Trophoblast cell (in vitro differentiated cells and primary cell): Measurements from ENCODE around the gene RRBP1.
A peak's percentile ranks its signal among the peaks of the same experiment; 100 is the strongest.

Experiments used
- DNase-seq, 2 donors: peaks; one replicate each; pipeline ENCODE4 v3.0.0-alpha.2; 2016
- H2AFZ ChIP-seq: 2 replicates; pipeline ENCODE4 v1.6.1; 2013; ENCODE audit warnings: low read length, moderate library complexity, mild to moderate bottlenecking; ENCODE audit not compliant: insufficient read depth, poor library complexity
- H2AK5ac ChIP-seq: 2 replicates; pipeline ENCODE4 v1.6.1; 2013; ENCODE audit warnings: mild to moderate bottlenecking, low read length
- H2BK120ac ChIP-seq: 2 replicates; pipeline ENCODE4 v1.6.1; 2013; ENCODE audit warnings: low read length, mild to moderate bottlenecking, moderate library complexity; ENCODE audit not compliant: insufficient read depth, poor library complexity
- H2BK12ac ChIP-seq: 2 replicates; pipeline ENCODE4 v1.6.1; 2013; ENCODE audit warnings: mild to moderate bottlenecking, low read length, moderate library complexity
- H2BK5ac ChIP-seq: 2 replicates; pipeline ENCODE4 v1.6.1; 2013; ENCODE audit warnings: low read length, low read depth, moderate library complexity, mild to moderate bottlenecking; ENCODE audit not compliant: poor library complexity
- H3K14ac ChIP-seq: 2 replicates; pipeline ENCODE4 v1.6.1; 2013; ENCODE audit warnings: mild to moderate bottlenecking, low read length
- H3K18ac ChIP-seq: 2 replicates; pipeline ENCODE4 v1.6.1; 2013; ENCODE audit warnings: mild to moderate bottlenecking, low read length
- H3K23ac ChIP-seq: 2 replicates; pipeline ENCODE4 v1.6.1; 2013; ENCODE audit warnings: low read length
- H3K27ac ChIP-seq: 2 replicates; pipeline ENCODE4 v1.5.1; 2013; ENCODE audit warnings: low read depth, mild to moderate bottlenecking, inconsistent platforms, low read length, moderate library complexity
- H3K27me3 ChIP-seq: 2 replicates; pipeline ENCODE4 v1.6.1; 2013; ENCODE audit warnings: inconsistent platforms, mild to moderate bottlenecking, low read length, moderate library complexity; ENCODE audit not compliant: insufficient read depth
- H3K36me3 ChIP-seq, 2 experiments: 1 replicate in 1 of 2; 2 replicates in 1 of 2; pipeline ENCODE4 v1.6.1; 2013; ENCODE audit warnings: low read length in 2 of 2, mild to moderate bottlenecking in 2 of 2, moderate library complexity in 1 of 2; ENCODE audit not compliant: insufficient read depth in 2 of 2, control insufficient read depth in 1 of 2
- H3K4ac ChIP-seq: 2 replicates; pipeline ENCODE4 v1.6.1; 2013; ENCODE audit warnings: low read depth, mild to moderate bottlenecking, low read length, moderate library complexity
- H3K4me1 ChIP-seq, 2 experiments: 1 replicate in 1 of 2; 2 replicates in 1 of 2; pipeline ENCODE4 v1.6.1; 2013; ENCODE audit warnings: low read length in 2 of 2, mild to moderate bottlenecking in 2 of 2, moderate library complexity in 1 of 2; ENCODE audit not compliant: insufficient read depth in 2 of 2, control insufficient read depth in 1 of 2
- H3K4me2 ChIP-seq: 2 replicates; pipeline ENCODE4 v1.6.1; 2013; ENCODE audit warnings: inconsistent platforms, mild to moderate bottlenecking, low read length, moderate library complexity
- H3K4me3 ChIP-seq: 2 replicates; pipeline ENCODE4 v1.5.1; 2013; ENCODE audit warnings: mild to moderate bottlenecking, low read depth, low read length, inconsistent platforms
- H3K79me1 ChIP-seq: one replicate; pipeline ENCODE4 v1.6.1; 2013; ENCODE audit warnings: low read length
- H3K79me2 ChIP-seq: 2 replicates; pipeline ENCODE4 v1.6.1; 2013; ENCODE audit warnings: low read length, mild to moderate bottlenecking; ENCODE audit not compliant: control insufficient read depth, insufficient read depth, poor library complexity
- H3K9ac ChIP-seq: 2 replicates; pipeline ENCODE4 v1.6.1; 2013; ENCODE audit warnings: mild to moderate bottlenecking, low read length
- H3K9me3 ChIP-seq: 2 replicates; pipeline ENCODE4 v1.6.1; 2013; ENCODE audit warnings: low read depth, mild to moderate bottlenecking, control low read depth, inconsistent platforms, low read length; ENCODE audit not compliant: insufficient read depth
- H4K12ac ChIP-seq: 2 replicates; pipeline ENCODE4 v1.6.1; 2013; ENCODE audit warnings: low read depth, mild to moderate bottlenecking, low read length, moderate library complexity
- H4K8ac ChIP-seq: 2 replicates; pipeline ENCODE4 v1.6.1; 2013; ENCODE audit warnings: low read depth, mild to moderate bottlenecking, low read length, moderate library complexity
- H4K91ac ChIP-seq: one replicate; pipeline ENCODE4 v1.6.1; 2013; ENCODE audit warnings: low read depth, mild to moderate bottlenecking, low read length, moderate library complexity
- WGBS: extraction: QIAGEN DNeasy Blood & Tissue Kit; methylation state at CpG from one replicate; pipeline ENCODE4 v1.1.7; 2013; ENCODE audit warnings: missing lambda C conversion rate; ENCODE audit not compliant: insufficient read length, insufficient coverage; ENCODE audit errors: extremely low coverage; 5-methylcytosine and 5-hydroxymethylcytosine counted together

The RRBP1 gene

DNA sequence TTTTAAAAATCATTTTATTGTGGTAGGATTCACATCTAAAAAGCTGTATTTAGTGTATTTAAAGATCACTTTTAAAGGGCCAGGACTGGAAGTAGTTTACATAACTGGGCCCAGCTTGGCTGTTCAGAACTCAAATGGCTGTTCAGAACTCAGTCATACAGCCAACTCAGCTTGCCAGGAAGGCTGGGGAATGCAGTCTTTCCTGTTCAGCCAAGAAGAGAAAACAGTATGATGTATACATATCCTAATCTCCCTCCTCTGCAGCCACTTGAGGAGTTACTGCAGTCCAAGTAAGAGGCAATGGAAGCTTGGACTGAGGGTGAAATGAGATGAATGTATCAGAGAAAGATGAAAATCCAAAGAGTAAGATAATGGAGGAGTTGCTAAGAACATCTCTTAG, 87.6 kb downstream of the RRBP1 start:
- H2BK12ac ChIP-seq: no peak overlapping the region
- H3K4ac ChIP-seq: no peak overlapping the region
- H3K4me1 ChIP-seq: peaks cover 3 to 16% of the 10 kb centered on the region in 2 experiments
- H3K27me3 ChIP-seq: no peaks in the 10 kb centered on the region
- no peak overlapping the region for H2AFZ ChIP-seq
- no peak overlapping the region for H3K14ac ChIP-seq
- H3K79me1 ChIP-seq: peaks cover 3% of the 10 kb centered on the region
- no peaks in the 10 kb centered on the region for H3K9me3 ChIP-seq
- peak overlapping the region; percentile 81 for H3K27ac ChIP-seq
- H3K36me3 ChIP-seq: peaks cover 8 to 9% of the 10 kb centered on the region in 2 experiments
- H2BK5ac ChIP-seq: no peak overlapping the region
- H2BK120ac ChIP-seq: no peak overlapping the region
- no peak overlapping the region for H4K12ac ChIP-seq
- no peak overlapping the region for H2AK5ac ChIP-seq
- H3K4me2 ChIP-seq: peak overlapping the region; percentile 55
- H3K9ac ChIP-seq: no peak overlapping the region
- no peak overlapping the region for H3K23ac ChIP-seq
- H3K18ac ChIP-seq: no peak overlapping the region
- H3K4me3 ChIP-seq: no peak overlapping the region
- H4K91ac ChIP-seq: no peak overlapping the region
- peaks cover 19% of the 10 kb centered on the region for H3K79me2 ChIP-seq
- no peak overlapping the region for H4K8ac ChIP-seq
- DNase-seq: peak; percentile 89 to 96

DNA sequence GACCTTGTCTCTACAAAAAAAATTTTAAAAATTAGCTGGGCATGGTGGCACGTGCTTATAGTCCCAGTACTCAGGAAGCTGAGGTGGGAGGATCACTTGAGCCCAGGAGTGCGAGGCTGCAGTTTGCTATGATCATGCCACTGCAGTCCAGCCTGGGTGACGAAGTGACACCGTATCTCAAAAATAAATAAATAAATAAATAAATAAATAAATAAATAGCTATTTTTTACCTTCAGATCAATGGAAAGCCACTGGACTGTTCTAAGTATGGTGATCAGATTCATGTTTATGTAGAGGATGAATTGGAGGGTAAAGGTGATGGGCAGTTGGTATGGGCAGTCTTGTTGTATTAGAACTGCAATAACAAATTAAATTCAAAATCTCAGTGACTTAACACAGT, 88.1 kb downstream of the RRBP1 start:
- H4K8ac ChIP-seq: no peak overlapping the region
- no peak overlapping the region for H3K18ac ChIP-seq
- no peak overlapping the region for H2BK5ac ChIP-seq
- H3K23ac ChIP-seq: no peak overlapping the region
- H3K9me3 ChIP-seq: no peaks in the 10 kb centered on the region
- H2AFZ ChIP-seq: no peak overlapping the region
- H4K12ac ChIP-seq: no peak overlapping the region
- H2AK5ac ChIP-seq: no peak overlapping the region
- no CpG with 5 or more reads among the region's 4 CpGs for WGBS
- H3K79me2 ChIP-seq: peaks cover 16% of the 10 kb centered on the region
- no peak overlapping the region for H3K4me3 ChIP-seq
- peaks cover 5 to 8% of the 10 kb centered on the region in 2 experiments for H3K36me3 ChIP-seq
- peak overlapping the region; percentile 80 for H3K27ac ChIP-seq
- H3K9ac ChIP-seq: no peak overlapping the region
- no peak overlapping the region for H2BK120ac ChIP-seq
- H3K27me3 ChIP-seq: no peaks in the 10 kb centered on the region
- H3K4me1 ChIP-seq: peaks cover 3 to 16% of the 10 kb centered on the region in 2 experiments
- H3K4me2 ChIP-seq: peak overlapping the region; percentile 44
- H2BK12ac ChIP-seq: no peak overlapping the region
- no peak overlapping the region for H3K14ac ChIP-seq
- no peak for DNase-seq
- no peak overlapping the region for H4K91ac ChIP-seq
- peaks cover 3% of the 10 kb centered on the region for H3K79me1 ChIP-seq
- H3K4ac ChIP-seq: no peak overlapping the region

DNA sequence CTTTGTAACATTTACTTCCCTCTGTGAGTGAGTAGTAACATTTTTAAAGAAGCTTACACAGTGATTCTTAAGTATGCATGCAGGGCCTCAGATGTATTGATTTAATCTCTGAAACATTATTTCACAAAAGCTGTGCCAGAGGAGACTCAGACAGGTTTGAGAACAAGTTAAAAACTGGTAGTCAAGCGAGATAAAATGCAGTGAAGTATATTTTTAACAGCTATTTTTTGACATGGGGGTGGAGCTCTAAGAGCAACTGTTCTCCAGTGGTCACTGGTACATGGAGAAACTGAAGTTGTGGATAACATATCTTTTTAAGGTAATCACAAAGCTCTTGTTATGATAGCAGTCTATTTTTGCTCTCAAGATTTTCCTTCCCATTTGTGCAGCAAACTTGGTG, 91.8 kb downstream of the RRBP1 start:
- peaks cover 17% of the 10 kb centered on the region for H3K79me2 ChIP-seq
- no peak overlapping the region for H3K4me3 ChIP-seq
- H3K23ac ChIP-seq: no peak overlapping the region
- H2AK5ac ChIP-seq: no peak overlapping the region
- peaks cover 3 to 14% of the 10 kb centered on the region in 2 experiments for H3K4me1 ChIP-seq
- no peak overlapping the region for H4K12ac ChIP-seq
- no peak overlapping the region for H2AFZ ChIP-seq
- no peak overlapping the region for H4K91ac ChIP-seq
- H3K14ac ChIP-seq: no peak overlapping the region
- H2BK120ac ChIP-seq: no peak overlapping the region
- no peak overlapping the region for H3K27ac ChIP-seq
- H3K18ac ChIP-seq: no peak overlapping the region
- peaks cover 5 to 8% of the 10 kb centered on the region in 2 experiments for H3K36me3 ChIP-seq
- H2BK12ac ChIP-seq: no peak overlapping the region
- H3K27me3 ChIP-seq: no peaks in the 10 kb centered on the region
- H3K4ac ChIP-seq: no peak overlapping the region
- H2BK5ac ChIP-seq: no peak overlapping the region
- DNase-seq: peak in 1 of 2 donors; percentile 55
- no peak overlapping the region for H3K9ac ChIP-seq
- no peak overlapping the region for H4K8ac ChIP-seq
- no CpG with 5 or more reads among the region's 1 CpG for WGBS
- H3K4me2 ChIP-seq: no peak overlapping the region
- peaks cover 3% of the 10 kb centered on the region for H3K79me1 ChIP-seq
- no peaks in the 10 kb centered on the region for H3K9me3 ChIP-seq

DNA sequence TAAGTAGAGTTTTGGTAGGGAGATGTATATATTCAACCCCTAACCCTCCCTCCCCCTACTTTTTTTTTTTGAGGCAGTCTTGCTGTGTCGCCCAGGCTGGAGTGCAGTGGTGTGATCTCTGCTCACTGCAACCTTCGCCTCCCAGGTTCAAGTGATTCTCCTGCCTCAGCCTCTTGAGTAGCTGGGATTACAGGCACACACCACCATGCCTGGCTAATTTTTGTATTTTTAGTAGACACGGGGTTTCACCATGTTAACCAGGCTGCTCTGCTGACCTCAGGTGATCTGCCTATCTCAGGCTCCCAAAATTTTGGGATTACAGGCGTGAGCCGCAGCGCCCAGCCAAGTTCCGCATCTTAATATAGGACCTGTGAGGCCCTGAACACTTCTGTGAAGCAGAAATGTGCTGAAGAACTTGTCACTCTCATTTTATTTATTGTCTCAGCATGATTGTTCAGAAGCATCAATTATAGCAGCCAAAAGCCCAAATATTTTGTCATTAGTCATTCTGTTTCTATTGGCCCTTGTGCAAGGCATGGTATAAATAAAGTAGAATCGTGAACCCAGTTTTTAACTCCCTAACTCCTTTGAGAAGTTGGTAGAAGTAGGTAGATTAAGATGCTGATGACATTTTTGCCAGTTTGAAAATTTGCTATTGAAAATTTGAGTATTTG, 92.7 kb downstream of the RRBP1 start:
- H2AFZ ChIP-seq: no peak overlapping the region
- no peak overlapping the region for H3K27ac ChIP-seq
- no peak overlapping the region for H3K18ac ChIP-seq
- peak overlapping the region; percentile 88 for H3K4ac ChIP-seq
- H3K79me2 ChIP-seq: peaks cover 15% of the 10 kb centered on the region
- no peak overlapping the region for H2BK5ac ChIP-seq
- H3K36me3 ChIP-seq: peaks cover 5 to 8% of the 10 kb centered on the region in 2 experiments
- no peak overlapping the region for H3K4me2 ChIP-seq
- no peaks in the 10 kb centered on the region for H3K27me3 ChIP-seq
- H4K8ac ChIP-seq: no peak overlapping the region
- no CpG with 5 or more reads among the region's 8 CpGs for WGBS
- no peak overlapping the region for H2AK5ac ChIP-seq
- no peak overlapping the region for H4K12ac ChIP-seq
- DNase-seq: no peak
- H2BK12ac ChIP-seq: no peak overlapping the region
- no peak overlapping the region for H4K91ac ChIP-seq
- no peaks in the 10 kb centered on the region for H3K9me3 ChIP-seq
- no peak overlapping the region for H3K4me3 ChIP-seq
- no peak overlapping the region for H3K9ac ChIP-seq
- no peak overlapping the region for H3K14ac ChIP-seq
- no peaks in the 10 kb centered on the region for H3K79me1 ChIP-seq
- H3K23ac ChIP-seq: no peak overlapping the region
- no peak overlapping the region for H2BK120ac ChIP-seq
- H3K4me1 ChIP-seq: peaks cover 0 to 8% of the 10 kb centered on the region in 2 experiments
